Upper lobe of right lung (tissue), 1 donor: ENCODE data around the gene MRPL20. TPM values are rescaled to one million over a fixed set of nuclear protein-coding genes. Genes with fewer than 3 reads are reported as not detected.

Source experiments
- ATAC-seq: fragments of 200-7000 bp; cut with Tn5 transposase; one replicate; pipeline ENCODE4 v1.9.1; 2020; ENCODE audit warnings: mild to moderate bottlenecking, moderate library complexity
- DNase-seq: peaks from one replicate; pipeline ENCODE4 v3.0.0-alpha.2; 2020
- H3K27ac ChIP-seq: fragments of 200-600 bp; one replicate; pipeline ENCODE4 v1.8.0; 2022
- H3K27me3 ChIP-seq: fragments of 200-600 bp; one replicate; pipeline ENCODE4 v1.8.0; 2022; ENCODE audit warnings: mild to moderate bottlenecking
- H3K36me3 ChIP-seq: fragments of 200-600 bp; one replicate; pipeline ENCODE4 v1.8.0; 2022
- H3K4me1 ChIP-seq: fragments of 200-600 bp; one replicate; pipeline ENCODE4 v1.8.0; 2022
- H3K4me3 ChIP-seq: fragments of 200-600 bp; one replicate; pipeline ENCODE4 v1.8.0; 2022; ENCODE audit warnings: mild to moderate bottlenecking
- H3K9me3 ChIP-seq: fragments of 200-600 bp; one replicate; pipeline ENCODE4 v1.8.0; 2022
- intact Hi-C: fragments of 100-400 bp; cut with DNase I; formaldehyde crosslinking; loops from one replicate; pipeline ENCODE4 v1.11.0; 2022
- total RNA-seq: library from RNA; stranded (reverse); fragmentation: NEBNext Ultra II Directional; extraction: Animal tissue kit (Norgen Biotek cat#: 25700); gene quantifications from one replicate; pipeline ENCODE4 v1.2.1, GENCODE V29; 2021
- TF ChIP-seq, protein P1 (sequence below): fragments of 200-600 bp; IDR thresholded peaks from one replicate; pipeline ENCODE4 v1.8.0; 2022; ENCODE audit warnings: antibody characterized with exemption
- donor health status: DM: no; HTN: yes; CAD: no; lungs with severe emphysema.

The MRPL20 gene
- total RNA-seq, 1 donor from 2014 or later = 80.7 TPM

DNA sequence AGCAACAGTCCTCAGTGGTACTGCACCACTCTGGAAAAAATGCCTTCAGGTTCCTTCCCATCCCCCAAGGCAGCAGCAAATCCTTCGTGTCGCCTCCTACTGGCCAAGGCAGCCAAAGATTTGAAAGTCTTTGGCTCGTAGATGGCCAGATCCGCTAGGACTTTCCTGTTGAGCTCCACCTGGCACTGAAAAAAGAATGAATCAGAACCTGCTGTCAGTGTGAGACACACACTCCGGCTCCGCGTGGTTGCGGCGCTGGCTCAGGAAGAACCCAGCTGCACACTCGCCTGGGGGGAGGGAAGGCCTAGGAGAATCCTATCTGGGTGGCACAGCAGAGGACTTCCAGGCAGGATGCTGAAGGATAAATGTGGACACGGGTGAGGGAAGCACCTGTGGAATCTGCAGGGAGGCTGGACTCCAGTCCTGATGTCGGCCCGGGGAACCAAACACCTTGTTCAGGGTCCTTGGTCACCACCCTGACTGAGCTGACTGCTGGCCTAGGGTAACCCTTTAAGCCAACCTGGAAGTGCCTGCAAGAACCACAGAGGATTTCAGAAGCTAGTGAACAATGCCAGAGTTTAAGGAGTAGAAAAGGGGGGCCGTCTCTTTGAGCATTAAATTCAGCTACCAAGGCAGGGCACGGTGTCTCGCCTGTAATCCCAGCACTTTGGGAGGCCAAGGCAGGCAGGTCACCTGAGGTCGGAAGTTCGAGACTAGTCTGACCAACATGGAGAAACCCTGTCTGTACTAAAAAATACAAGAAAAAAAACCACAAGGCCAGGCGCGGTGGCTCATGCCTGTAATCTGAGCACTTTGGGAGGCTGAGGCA lies 4.8 kb downstream of the MRPL20 start:
- peaks cover 60% of the 10 kb centered on the region for H3K36me3 ChIP-seq
- TF ChIP-seq, protein P1, sequence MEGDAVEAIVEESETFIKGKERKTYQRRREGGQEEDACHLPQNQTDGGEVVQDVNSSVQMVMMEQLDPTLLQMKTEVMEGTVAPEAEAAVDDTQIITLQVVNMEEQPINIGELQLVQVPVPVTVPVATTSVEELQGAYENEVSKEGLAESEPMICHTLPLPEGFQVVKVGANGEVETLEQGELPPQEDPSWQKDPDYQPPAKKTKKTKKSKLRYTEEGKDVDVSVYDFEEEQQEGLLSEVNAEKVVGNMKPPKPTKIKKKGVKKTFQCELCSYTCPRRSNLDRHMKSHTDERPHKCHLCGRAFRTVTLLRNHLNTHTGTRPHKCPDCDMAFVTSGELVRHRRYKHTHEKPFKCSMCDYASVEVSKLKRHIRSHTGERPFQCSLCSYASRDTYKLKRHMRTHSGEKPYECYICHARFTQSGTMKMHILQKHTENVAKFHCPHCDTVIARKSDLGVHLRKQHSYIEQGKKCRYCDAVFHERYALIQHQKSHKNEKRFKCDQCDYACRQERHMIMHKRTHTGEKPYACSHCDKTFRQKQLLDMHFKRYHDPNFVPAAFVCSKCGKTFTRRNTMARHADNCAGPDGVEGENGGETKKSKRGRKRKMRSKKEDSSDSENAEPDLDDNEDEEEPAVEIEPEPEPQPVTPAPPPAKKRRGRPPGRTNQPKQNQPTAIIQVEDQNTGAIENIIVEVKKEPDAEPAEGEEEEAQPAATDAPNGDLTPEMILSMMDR = peak; percentile 42
- ATAC-seq (no peak), DNase-seq (no peak)
- intact Hi-C loops = no loop called here
- no peak overlapping the region for H3K27ac ChIP-seq
- H3K27me3 ChIP-seq = no peaks in the 10 kb centered on the region
- no peaks in the 10 kb centered on the region for H3K9me3 ChIP-seq
- no peak overlapping the region for H3K4me3 ChIP-seq
- peaks cover 30% of the 10 kb centered on the region for H3K4me1 ChIP-seq

DNA sequence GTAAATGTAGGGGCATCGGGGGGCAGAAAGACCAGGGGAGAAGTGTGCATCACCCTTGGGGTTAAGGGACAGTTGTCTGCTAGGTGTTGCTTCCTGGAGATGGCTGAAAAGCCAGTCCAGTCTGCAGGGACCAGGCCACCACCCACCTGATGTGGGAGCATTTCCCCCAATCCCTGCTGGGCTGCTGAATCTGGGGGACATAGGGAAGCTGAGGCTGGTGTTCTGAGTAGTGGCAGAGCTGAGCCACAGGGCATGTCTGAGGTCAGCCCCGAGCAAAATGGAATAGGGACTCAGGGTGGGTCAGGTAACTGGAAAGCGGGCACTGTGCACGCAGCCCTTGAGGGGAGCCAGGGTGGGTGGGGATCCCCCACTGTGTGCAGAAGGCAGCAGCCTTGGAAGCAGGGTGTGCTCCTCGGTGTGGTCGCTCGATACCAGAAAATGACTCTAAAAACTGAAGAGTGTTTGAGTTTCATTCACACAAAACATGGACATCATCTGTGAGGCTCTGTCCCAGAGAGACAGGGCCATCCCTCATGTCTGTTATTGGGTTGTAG lies 5.6 kb downstream of the MRPL20 start:
- no peaks in the 10 kb centered on the region for H3K9me3 ChIP-seq
- TF ChIP-seq, protein P1 = no peak
- no peak for ATAC-seq
- DNase-seq = no peak
- no peak overlapping the region for H3K27ac ChIP-seq
- intact Hi-C loops = no loop called here
- H3K36me3 ChIP-seq = peaks cover 66% of the 10 kb centered on the region
- H3K4me1 ChIP-seq = peaks cover 31% of the 10 kb centered on the region
- no peaks in the 10 kb centered on the region for H3K27me3 ChIP-seq
- no peak overlapping the region for H3K4me3 ChIP-seq

DNA sequence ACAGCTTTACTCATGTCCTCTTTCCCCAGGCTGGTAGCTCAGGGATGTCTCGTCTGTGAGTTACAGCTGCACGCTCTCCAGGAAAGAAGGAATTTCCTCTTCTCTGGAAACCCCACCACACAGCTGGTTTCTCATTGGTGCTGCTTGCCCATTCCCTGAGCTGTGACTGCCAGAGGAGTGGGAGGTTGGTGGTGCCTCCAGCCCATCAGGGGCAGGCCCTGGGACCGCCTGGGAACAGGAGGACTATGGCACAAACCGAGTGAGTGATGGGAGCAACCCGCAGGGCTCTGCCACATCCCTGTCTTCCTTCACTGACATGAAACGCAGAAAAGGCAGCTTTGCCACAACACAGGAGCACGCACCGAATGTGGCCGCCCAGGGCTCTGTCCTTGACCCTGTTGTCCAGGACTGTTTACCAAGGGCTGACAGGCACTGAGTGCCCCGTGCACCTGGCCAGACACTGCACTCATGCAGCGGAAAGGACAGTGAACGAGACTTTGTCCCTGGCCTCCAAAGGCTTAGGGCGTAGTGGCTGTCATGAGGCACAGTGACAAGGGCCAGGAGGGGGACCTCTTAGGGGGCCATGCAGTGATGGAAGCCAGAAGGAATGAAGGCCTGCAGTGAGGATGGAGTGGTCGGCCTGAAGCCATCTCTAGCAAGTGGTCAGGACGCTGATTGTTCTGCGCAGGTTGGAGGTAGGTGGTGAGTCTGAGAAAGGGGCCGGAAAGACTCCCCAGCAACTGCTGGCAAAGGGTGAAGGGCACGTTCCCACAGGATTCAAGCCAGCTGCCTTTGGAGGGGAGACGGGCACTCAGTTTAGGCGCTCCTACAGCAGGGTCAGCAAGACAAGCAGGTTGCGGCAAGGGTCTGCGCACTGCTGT lies 6.3 kb downstream of the MRPL20 start:
- TF ChIP-seq, protein P1 = no peak
- Histone ChIP-seq H3K9me3 (no peaks in the 10 kb centered on the region), H3K27ac (peak overlapping the region; percentile 94), H3K4me1 (peaks cover 25% of the 10 kb centered on the region), H3K27me3 (no peaks in the 10 kb centered on the region), H3K4me3 (peak overlapping the region; percentile 99), H3K36me3 (peaks cover 68% of the 10 kb centered on the region)
- intact Hi-C loops = no loop called here
- ATAC-seq (no peak), DNase-seq (no peak)

- no peak for ATAC-seq
- peaks cover 68% of the 10 kb centered on the region for H3K36me3 ChIP-seq
Measured at GRCh38 chr1:1399872-1400575, 7.1 kb downstream of the MRPL20 start.

More at GRCh38 chr1:1399872-1400575, 7.1 kb downstream of the MRPL20 start:
- DNase-seq = no peak
- peak overlapping the region; percentile 94 for H3K27ac ChIP-seq
- intact Hi-C loops = no loop called here
- no peaks in the 10 kb centered on the region for H3K9me3 ChIP-seq
- TF ChIP-seq, protein P1 = no peak
- H3K4me3 ChIP-seq = peak overlapping the region; percentile 99
- no peaks in the 10 kb centered on the region for H3K27me3 ChIP-seq
- peaks cover 22% of the 10 kb centered on the region for H3K4me1 ChIP-seq
